ENCODE data around the gene EVL.

DNA sequence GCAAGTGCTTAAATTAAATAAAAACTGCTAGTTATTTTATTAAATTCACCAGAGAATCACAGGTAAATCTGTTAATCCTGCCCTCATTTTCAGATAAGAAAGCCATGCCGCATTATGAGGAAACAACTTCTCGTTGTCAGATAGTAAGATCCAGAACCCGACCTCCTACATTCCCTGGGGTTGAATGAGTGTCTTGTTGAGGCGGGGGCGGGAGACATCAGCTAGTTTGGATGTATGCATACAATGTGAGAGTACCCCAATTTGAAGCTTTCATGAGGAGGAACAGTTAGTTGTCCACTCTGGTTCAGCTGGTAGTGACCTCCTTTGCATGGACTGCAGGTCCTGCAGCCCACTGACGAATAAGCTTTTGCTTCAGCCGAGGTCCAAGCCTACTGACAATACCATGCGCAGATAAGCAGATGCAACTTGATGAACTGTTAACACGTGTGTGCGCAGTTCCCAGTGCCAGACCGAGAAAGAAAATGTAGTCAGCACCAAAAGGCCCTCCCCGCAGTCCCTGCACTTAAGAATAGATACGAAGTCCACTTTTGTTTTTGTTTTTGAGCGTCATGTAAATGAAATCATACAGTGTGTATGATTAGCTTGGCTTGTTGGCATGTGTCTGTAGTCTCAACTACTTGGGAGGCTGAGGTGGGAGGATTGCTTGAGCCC, 34.9 kb downstream of the EVL start:
- TF ChIP-seq, protein P1, sequence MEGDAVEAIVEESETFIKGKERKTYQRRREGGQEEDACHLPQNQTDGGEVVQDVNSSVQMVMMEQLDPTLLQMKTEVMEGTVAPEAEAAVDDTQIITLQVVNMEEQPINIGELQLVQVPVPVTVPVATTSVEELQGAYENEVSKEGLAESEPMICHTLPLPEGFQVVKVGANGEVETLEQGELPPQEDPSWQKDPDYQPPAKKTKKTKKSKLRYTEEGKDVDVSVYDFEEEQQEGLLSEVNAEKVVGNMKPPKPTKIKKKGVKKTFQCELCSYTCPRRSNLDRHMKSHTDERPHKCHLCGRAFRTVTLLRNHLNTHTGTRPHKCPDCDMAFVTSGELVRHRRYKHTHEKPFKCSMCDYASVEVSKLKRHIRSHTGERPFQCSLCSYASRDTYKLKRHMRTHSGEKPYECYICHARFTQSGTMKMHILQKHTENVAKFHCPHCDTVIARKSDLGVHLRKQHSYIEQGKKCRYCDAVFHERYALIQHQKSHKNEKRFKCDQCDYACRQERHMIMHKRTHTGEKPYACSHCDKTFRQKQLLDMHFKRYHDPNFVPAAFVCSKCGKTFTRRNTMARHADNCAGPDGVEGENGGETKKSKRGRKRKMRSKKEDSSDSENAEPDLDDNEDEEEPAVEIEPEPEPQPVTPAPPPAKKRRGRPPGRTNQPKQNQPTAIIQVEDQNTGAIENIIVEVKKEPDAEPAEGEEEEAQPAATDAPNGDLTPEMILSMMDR (IDR thresholded peaks at IDR 0.05; ENCODE audit: control extremely low read depth in 1 of 3, insufficient read depth in 1 of 3, low read depth in 1 of 3, low read length in 3 of 3) = no peak
- TF ChIP-seq CEBPB (IDR thresholded peaks at IDR 0.05; ENCODE audit: low read depth, low read length) (no peak), PHF8 (conservative IDR thresholded peaks at IDR 0.05; ENCODE audit: low read depth, low read length) (no peak), MAFK (IDR thresholded peaks at IDR 0.05; ENCODE audit: low read depth, low read length) (no peak), EGR1 (IDR thresholded peaks at IDR 0.05; ENCODE audit: borderline replicate concordance, low read depth, low read length) (no peak), POLR2A (IDR thresholded peaks at IDR 0.05; ENCODE audit: control extremely low read depth in 1 of 2, low read depth in 2 of 2, low read length in 2 of 2) (no peak), EZH2 (IDR thresholded peaks at IDR 0.05; ENCODE audit: low read depth, low read length, severe bottlenecking) (no peak), ASH2L (IDR thresholded peaks at IDR 0.05; ENCODE audit: low read length) (no peak)
- TF ChIP-seq, protein P2, sequence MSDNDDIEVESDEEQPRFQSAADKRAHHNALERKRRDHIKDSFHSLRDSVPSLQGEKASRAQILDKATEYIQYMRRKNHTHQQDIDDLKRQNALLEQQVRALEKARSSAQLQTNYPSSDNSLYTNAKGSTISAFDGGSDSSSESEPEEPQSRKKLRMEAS (IDR thresholded peaks at IDR 0.05) = no peak
- TF ChIP-seq, protein P3, sequence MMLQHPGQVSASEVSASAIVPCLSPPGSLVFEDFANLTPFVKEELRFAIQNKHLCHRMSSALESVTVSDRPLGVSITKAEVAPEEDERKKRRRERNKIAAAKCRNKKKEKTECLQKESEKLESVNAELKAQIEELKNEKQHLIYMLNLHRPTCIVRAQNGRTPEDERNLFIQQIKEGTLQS (IDR thresholded peaks at IDR 0.05; ENCODE audit: insufficient read depth, low read depth, low read length) = no peak

Measured in H1 (cell line).